Gastroesophageal sphincter (tissue), 3 donors: Measurements from ENCODE around the gene TRIM74.

ENCODE experiments used
- CTCF ChIP-seq, 4 experiments: fragments of 200-600 bp in 2 of 4; fragments of 450-650 bp in 2 of 4; sonication (generic) in 1 of 4; IDR thresholded peaks; one replicate each; pipeline ENCODE4 v1.5.1; 2017 to 2019; ENCODE audit warnings: antibody characterized with exemption in 4 of 4, mild to moderate bottlenecking in 2 of 4, moderate library complexity in 2 of 4
- POLR2A ChIP-seq, 2 donors: fragments of 450-650 bp; IDR thresholded peaks; one replicate each; pipeline ENCODE4 v1.6.1; 2017; ENCODE audit warnings: antibody characterized with exemption in 2 of 2, mild to moderate bottlenecking in 2 of 2, moderate library complexity in 1 of 2
- POLR2AphosphoS5 ChIP-seq: sonication (generic); formaldehyde crosslinking; IDR thresholded peaks from one replicate; pipeline ENCODE4 v1.6.1; 2017; ENCODE audit warnings: antibody characterized with exemption

- TF ChIP-seq CTCF (IDR thresholded peaks at IDR 0.05) (no peak), POLR2AphosphoS5 (no peak), POLR2A (IDR thresholded peaks at IDR 0.05) (no peak)
These were observed 50.0 kb downstream of the TRIM74 start for GRCh38 chr7:72919256-72919775.
